Stomach (tissue), 9 donors: ENCODE measurements around the gene OPALIN. TPM values are rescaled to one million over a fixed set of nuclear protein-coding genes. Genes with fewer than 3 reads are reported as not detected.

ENCODE experiments used
- DNase-seq, 2 donors: peaks; one replicate each; pipeline versions ENCODE4 v3.0.0 to v3.0.0-alpha.2; 2013 to 2019
- H3K27ac ChIP-seq, 5 donors: fragments of 200-600 bp in 4 of 5; sonication (generic) in 4 of 5; one replicate each; pipeline ENCODE4 v1.5.1; 2013 to 2019; ENCODE audit warnings: mild to moderate bottlenecking in 1 of 5, moderate library complexity in 1 of 5
- H3K27me3 ChIP-seq, 3 donors: fragments of 200-600 bp; sonication (generic); one replicate each; pipeline ENCODE4 v1.5.1; 2017 to 2019; ENCODE audit warnings: mixed run types in 1 of 3
- H3K36me3 ChIP-seq, 4 donors: fragments of 200-600 bp; sonication (generic); 1 replicate in 3 of 4; 2 replicates in 1 of 4; pipeline ENCODE4 v1.5.1; 2016 to 2019
- H3K4me1 ChIP-seq, 4 donors: fragments of 200-600 bp; sonication (generic); one replicate each; pipeline ENCODE4 v1.5.1; 2016 to 2019
- H3K4me3 ChIP-seq, 4 donors: fragments of 200-600 bp; sonication (generic) in 3 of 4; one replicate each; pipeline ENCODE4 v1.5.1; 2016 to 2019; ENCODE audit warnings: mild to moderate bottlenecking in 1 of 4
- H3K9me3 ChIP-seq, 4 donors: fragments of 200-600 bp; sonication (generic); one replicate each; pipeline ENCODE4 v1.5.1; 2016 to 2019
- CTCF ChIP-seq, 7 experiments: fragments of 450-650 bp in 4 of 7; fragments of 200-600 bp in 3 of 7; sonication (generic) in 3 of 7; IDR thresholded peaks; one replicate each; pipeline ENCODE4 v1.5.1; 2016 to 2019; ENCODE audit warnings: antibody characterized with exemption in 7 of 7, control low read depth in 2 of 7, mild to moderate bottlenecking in 1 of 7
- EP300 ChIP-seq: sonication (generic); formaldehyde crosslinking; IDR thresholded peaks from one replicate; pipeline ENCODE4 v1.6.1; 2017; ENCODE audit warnings: antibody characterized with exemption
- POLR2A ChIP-seq, 4 donors: fragments of 450-650 bp; IDR thresholded peaks; one replicate each; pipeline ENCODE4 v1.6.1; 2016; ENCODE audit warnings: antibody characterized with exemption in 4 of 4, control low read depth in 2 of 4, mild to moderate bottlenecking in 1 of 4, moderate library complexity in 1 of 4
- POLR2AphosphoS5 ChIP-seq, 3 donors: sonication (generic); formaldehyde crosslinking; IDR thresholded peaks; one replicate each; pipeline ENCODE4 v1.6.1; 2016; ENCODE audit warnings: antibody characterized with exemption in 3 of 3
- WGBS, 5 donors: extraction: QIAGEN DNeasy Blood & Tissue Kit in 3 of 5; methylation state at CpG; one replicate each; pipeline versions ENCODE4 v1.1.5 to v1.1.7; 2013 to 2018; 5-methylcytosine and 5-hydroxymethylcytosine counted together
- intact Hi-C: fragments of 100-400 bp; cut with DNase I; formaldehyde crosslinking; loops from one replicate; pipeline ENCODE4 v1.15.1; 2023; ENCODE audit warnings: low total_unique reads
- polyA plus RNA-seq, 3 donors: library from polyadenylated mRNA; stranded (reverse); fragments of 200-250 nt; gene quantifications; one replicate each; pipeline ENCODE4 v1.2.3, GENCODE V29; 2013
- total RNA-seq, 5 donors: library from RNA; depleted of rRNA; stranded (reverse); fragments of >200 nt; gene quantifications; one replicate each; pipeline versions ENCODE4 v1.1.0 to v1.2.3, GENCODE V29; 2014 to 2016
- donor health status: healthy with polysubstance abuse.
- donor health status: Bipolar disorder and iron deficiency.
- donor health status: healthy.

OPALIN gene
- total and polyA plus RNA-seq, 8 donors, result not detected

GRCh38 chr10:96387161-96387560 lies 28.4 kb upstream of the OPALIN start:
- intact Hi-C loops, result loop anchor here (10.0 kb wide), 1 partner anchor 118 kb away; no protein-coding TSS in a partner anchor

DNA sequence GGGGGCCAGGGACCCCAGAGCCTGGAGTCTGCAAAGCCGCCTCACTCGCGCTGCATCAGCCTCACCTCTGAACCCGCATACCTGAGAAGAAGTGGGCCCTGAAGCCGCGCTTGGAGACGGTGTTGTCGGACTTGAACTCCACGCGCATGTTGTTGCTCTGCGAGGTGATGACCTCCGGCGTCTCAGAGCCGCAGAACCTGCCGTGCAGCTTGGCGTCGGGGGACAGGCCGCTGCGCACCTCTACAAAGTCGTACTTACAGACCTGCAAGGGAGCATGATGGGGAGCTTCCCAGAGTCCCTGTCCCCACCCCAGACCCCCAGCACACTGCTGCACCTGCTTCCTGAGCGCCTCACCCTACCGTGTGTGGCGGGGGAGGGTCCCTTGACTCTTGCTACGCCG lies 25.7 kb upstream of the OPALIN start:
- peak in 1 of 2 donors; percentile 26 for DNase-seq
- 42 to 61% (median 57%) methylated on average over 21 to 25 of the region's 25 CpGs for WGBS, 5 donors
- intact Hi-C loops, result loop anchor here (10.0 kb wide), 1 partner anchor 120 kb away; no protein-coding TSS in a partner anchor

More at GRCh38 chr10:96387161-96387560, 28.4 kb upstream of the OPALIN start:
- peaks cover 0 to 11% (median 3%) of the 10 kb centered on the region in 3 donors for H3K27me3 ChIP-seq
- peaks cover 0 to 23% (median 10%) of the 10 kb centered on the region in 4 donors for H3K4me1 ChIP-seq
- no peak overlapping the region for H3K4me3 ChIP-seq
- DNase-seq, result no peak
- no peaks in the 10 kb centered on the region for H3K36me3 ChIP-seq
- H3K9me3 ChIP-seq, result no peaks in the 10 kb centered on the region
- WGBS, 5 donors, result 76 to 94% (median 82%) methylated on average over 2 of the region's 2 CpGs
- no peak overlapping the region for H3K27ac ChIP-seq
- TF ChIP-seq CTCF (IDR thresholded peaks at IDR 0.05), result no peak
- no peak for TF ChIP-seq EP300
- no peak for TF ChIP-seq POLR2A (IDR thresholded peaks at IDR 0.05)
- no peak for TF ChIP-seq POLR2AphosphoS5 (IDR thresholded peaks at IDR 0.05)

DNA sequence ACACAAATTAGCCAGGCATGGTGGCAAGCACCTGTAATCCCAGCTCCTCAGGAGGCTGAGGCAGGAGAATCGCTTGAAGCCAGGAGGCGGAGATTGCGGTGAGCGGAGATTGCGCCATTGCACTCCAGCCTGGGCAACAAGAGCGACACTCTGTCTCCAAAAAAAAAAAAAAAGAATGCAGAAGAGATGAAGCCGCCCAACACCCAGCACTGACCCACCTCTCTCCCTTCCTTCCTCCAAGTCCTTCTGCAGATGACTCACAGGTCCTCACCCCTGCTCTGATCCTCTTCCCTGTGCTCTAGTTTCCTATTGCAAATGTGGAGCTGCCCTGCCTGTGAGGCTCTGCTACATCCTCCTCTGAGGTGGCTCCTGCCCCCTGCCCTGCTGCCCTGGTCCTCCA lies 22.0 kb upstream of the OPALIN start:
- TF ChIP-seq POLR2A (IDR thresholded peaks at IDR 0.05) (no peak), CTCF (IDR thresholded peaks at IDR 0.05) (no peak), POLR2AphosphoS5 (IDR thresholded peaks at IDR 0.05) (no peak), EP300 (no peak)
- no peak overlapping the region for H3K27ac ChIP-seq
- no peaks in the 10 kb centered on the region for H3K9me3 ChIP-seq
- WGBS, 5 donors, result 78 to 94% (median 88%) methylated on average over 7 of the region's 7 CpGs
- peaks cover 0 to 12% (median 7%) of the 10 kb centered on the region in 4 donors for H3K4me1 ChIP-seq
- H3K36me3 ChIP-seq, result no peaks in the 10 kb centered on the region
- H3K27me3 ChIP-seq, result peaks cover 0 to 11% (median 3%) of the 10 kb centered on the region in 3 donors
- intact Hi-C loops, result loop anchor here (10.0 kb wide), 1 partner anchor 124 kb away; no protein-coding TSS in a partner anchor
- DNase-seq, result no peak
- H3K4me3 ChIP-seq, result no peak overlapping the region

More for the DNA sequence above, 25.7 kb upstream of the OPALIN start:
- Histone ChIP-seq H3K27me3 (peaks cover 0 to 11% (median 3%) of the 10 kb centered on the region in 3 donors), H3K9me3 (no peaks in the 10 kb centered on the region), H3K4me1 (peaks cover 0 to 8% (median 2%) of the 10 kb centered on the region in 4 donors), H3K27ac (no peak overlapping the region), H3K36me3 (no peaks in the 10 kb centered on the region), H3K4me3 (no peak overlapping the region)
- TF ChIP-seq POLR2AphosphoS5 (IDR thresholded peaks at IDR 0.05) (no peak), CTCF (IDR thresholded peaks at IDR 0.05) (no peak), EP300 (no peak), POLR2A (IDR thresholded peaks at IDR 0.05) (no peak)

- intact Hi-C loops, result loop anchor here (10.0 kb wide), 1 partner anchor 125 kb away; no protein-coding TSS in a partner anchor
- no peak overlapping the region for H3K4me3 ChIP-seq
- no peaks in the 10 kb centered on the region for H3K36me3 ChIP-seq
- TF ChIP-seq POLR2AphosphoS5 (IDR thresholded peaks at IDR 0.05) (no peak), EP300 (no peak), CTCF (IDR thresholded peaks at IDR 0.05) (no peak), POLR2A (IDR thresholded peaks at IDR 0.05) (no peak)
- H3K4me1 ChIP-seq, result peaks cover 5 to 21% (median 14%) of the 10 kb centered on the region in 4 donors
- 73 to 89% (median 77%) methylated on average over 5 to 8 of the region's 8 CpGs for WGBS, 5 donors
- no peak overlapping the region for H3K27ac ChIP-seq
- DNase-seq, result no peak
- H3K27me3 ChIP-seq, result peaks cover 0 to 8% (median 3%) of the 10 kb centered on the region in 3 donors
- no peaks in the 10 kb centered on the region for H3K9me3 ChIP-seq
Observed at GRCh38 chr10:96379758-96380157, 21.0 kb upstream of the OPALIN start.
